HG02852 (cell line): ENCODE measurements around the gene ATAT1.
A peak's percentile ranks its signal among the peaks of the same experiment; 100 is the strongest.

Source experiments
- ATAC-seq: cut with Tn5 transposase; IDR thresholded peaks from one replicate; pipeline ENCODE4 v1.9.1; 2021; ENCODE audit warnings: mild to moderate bottlenecking, moderate library complexity; ENCODE audit not compliant: unreplicated experiment

Gene ATAT1

DNA sequence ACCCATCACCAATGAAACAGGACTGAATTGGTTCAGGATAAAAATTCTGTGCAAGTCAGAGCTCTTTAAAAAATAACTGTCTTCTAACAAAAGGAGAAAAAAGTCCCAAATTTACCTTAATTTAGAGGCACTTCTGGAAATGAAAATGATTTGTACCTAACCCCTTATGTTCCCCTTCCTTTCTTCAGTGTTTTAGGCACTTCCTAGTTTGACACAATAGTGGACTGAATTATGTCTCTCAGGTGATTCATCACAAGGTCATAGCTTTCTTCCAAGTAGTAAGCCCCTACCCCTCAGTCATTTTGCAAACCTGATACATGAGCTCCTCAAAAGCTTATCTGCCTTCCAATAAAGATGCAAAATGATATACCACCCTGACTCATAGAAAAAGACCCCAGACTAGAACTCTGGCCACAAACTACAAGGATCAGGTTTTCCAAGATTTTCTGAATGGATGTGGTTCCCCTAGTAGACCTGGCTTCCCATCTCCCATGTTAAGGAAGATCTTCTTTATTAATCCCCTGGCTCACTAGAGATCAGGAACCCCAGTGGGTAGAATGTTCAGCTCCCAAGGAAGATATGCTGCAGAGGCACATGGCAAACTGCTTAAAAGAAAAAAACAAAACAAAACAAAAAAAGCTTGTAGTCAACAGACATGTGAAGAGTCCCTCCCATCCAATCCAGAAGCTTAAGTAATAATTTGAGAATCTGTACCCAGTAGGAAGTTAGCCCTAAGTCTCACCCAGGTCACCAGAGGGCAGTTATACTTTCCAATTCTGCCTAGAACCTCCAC lies 13.2 kb upstream of the ATAT1 start:
- no peak for ATAC-seq

GRCh38 chr6:30614044-30614842 lies 12.4 kb upstream of the ATAT1 start:
- ATAC-seq: no peak

DNA sequence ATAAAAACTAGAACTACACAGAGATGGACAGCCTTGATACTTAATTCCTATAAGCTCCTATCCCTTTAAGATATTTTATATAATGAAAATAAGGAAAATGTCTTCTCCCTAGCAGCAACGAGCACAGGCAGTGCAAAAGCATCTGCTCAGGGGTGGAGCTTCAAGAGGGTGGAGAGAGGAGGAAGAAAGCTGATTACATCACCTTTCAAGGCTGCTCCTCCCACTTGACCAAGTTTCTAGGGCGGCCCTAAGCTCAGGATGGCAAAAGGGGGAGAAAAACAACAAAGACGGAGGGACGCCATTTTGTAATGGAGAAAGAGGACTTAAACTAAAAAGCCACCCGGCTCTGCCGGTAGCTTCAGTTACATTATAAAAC lies 11.8 kb upstream of the ATAT1 start:
- ATAC-seq: peak; percentile 47

- no peak for ATAC-seq
These were observed 11.3 kb upstream of the ATAT1 start for GRCh38 chr6:30615219-30615957.

GRCh38 chr6:30615958-30616810 lies 10.5 kb upstream of the ATAT1 start:
- no peak for ATAC-seq

- peak; percentile 79 for ATAC-seq
These were observed 9.7 kb upstream of the ATAT1 start, which contains the start of gene PPP1R10 for GRCh38 chr6:30616811-30617564. PPP1R10 (minus strand) TSS chr6:30617243; CDS start chr6:30609944, 7,299 bp downstream.

DNA sequence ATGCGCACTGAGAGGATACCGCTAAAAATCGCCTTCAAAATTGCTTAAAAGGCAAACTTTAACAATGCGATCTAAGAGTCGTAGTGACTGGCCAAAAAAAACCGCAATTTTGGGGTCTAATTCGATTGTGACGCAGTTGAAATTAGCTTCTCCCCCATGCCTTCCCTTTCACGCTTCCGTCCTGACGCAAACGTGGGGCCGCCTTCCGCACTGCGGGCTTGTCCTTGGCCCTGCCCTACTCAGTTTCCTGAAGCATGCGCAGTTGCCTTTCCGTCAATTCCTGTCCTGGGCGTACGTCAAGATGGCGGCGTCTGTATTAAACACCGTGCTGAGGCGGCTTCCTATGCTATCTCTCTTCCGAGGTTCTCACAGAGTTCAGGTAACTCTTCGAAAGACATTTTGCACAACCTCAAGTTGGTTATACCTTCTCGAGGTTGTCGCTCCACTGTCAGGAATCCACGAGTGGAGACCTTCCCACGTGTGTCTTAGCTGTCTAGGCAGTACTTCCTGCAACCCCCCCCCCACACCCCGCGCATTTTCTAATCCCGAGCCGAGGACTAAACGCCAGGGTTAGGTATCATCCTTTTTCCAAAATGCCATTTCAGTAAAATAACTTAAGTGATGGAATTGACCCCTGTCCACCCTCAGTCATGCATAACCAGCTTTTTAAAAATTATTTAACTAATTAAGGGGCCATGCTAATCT lies 9.0 kb upstream of the ATAT1 start, which contains the start of gene MRPS18B:
Gene MRPS18B (plus strand): TSS at position 276 of the 705 bp plus-strand sequence. CDS start 26 bp downstream, at position 302.
- ATAC-seq: peak; percentile 73

DNA sequence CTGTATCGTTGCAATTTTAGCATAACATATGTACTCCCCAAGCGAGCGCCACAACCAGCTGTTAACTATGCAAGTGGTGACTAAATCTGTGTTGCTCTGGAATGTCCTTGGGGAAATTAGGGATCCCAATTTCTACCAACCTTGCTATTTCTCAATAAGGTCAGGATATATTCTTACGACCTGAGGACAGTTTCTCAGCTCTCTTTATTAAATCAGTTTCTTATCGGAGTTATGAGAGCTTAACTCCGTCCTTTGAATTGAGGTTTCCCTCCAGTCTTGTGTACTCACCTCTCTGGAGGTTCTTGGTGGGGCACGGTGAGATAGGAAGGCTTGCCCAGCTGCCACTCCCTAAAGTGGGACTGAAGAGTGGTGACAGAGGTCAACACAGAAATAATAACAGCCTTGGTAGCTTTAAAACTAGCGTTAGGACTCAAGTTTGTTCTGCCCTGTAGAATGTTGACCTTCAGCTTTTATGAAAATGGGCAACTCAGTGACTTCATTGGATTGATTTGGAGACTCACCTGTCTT lies 8.3 kb upstream of the ATAT1 start:
- no peak for ATAC-seq

DNA sequence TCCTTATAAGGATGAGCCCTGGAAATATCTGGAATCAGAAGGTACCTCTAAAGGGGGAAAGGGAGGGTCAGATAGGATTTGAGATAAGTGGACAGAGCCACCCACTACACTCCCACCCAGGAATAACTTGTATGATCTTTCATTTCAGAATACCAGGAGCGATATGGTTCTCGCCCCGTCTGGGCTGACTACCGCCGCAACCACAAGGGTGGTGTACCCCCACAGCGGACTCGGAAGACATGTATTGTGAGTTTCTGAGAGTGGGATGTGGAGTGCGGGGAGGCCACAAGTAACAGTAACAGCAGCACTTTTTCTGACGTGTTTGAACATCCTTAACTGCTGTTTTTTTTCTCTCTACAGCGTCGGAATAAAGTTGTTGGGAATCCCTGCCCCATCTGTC lies 7.1 kb upstream of the ATAT1 start:
- no peak for ATAC-seq

GRCh38 chr6:30625511-30625910 lies 1.2 kb upstream of the ATAT1 start:
- no peak for ATAC-seq

GRCh38 chr6:30635834-30636233 lies 9.2 kb downstream of the ATAT1 start:
- no peak for ATAC-seq

DNA sequence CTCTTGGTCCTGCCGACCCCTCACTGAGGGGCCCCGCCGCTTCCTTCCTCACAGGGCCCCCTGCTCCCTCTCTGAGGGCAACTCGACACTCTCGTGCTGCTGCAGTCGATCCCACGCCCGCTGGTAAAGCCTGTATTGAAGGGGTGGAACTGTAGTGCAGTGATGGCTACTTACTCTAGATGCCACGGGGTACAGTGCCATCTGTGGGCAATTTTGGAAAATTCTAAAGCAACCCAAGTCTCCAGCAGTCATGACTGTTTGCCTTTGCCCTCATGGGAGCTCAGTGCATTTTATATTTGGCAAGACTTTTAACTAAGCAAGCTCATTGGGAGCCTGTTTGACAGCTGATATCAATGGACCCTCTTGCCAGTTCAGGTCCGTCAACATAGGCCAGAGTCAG lies 13.8 kb downstream of the ATAT1 start:
- no peak for ATAC-seq

- no peak for ATAC-seq
These were observed 14.4 kb downstream of the ATAT1 start for GRCh38 chr6:30641048-30641447.

- no peak for ATAC-seq
These were observed 17.0 kb downstream of the ATAT1 start for GRCh38 chr6:30643656-30644055.

- no peak for ATAC-seq
These were observed 18.1 kb downstream of the ATAT1 start for GRCh38 chr6:30644769-30645168.

GRCh38 chr6:30645989-30646388 lies 19.3 kb downstream of the ATAT1 start:
- no peak for ATAC-seq

- ATAC-seq: peak; percentile 47
These were observed 20.0 kb downstream of the ATAT1 start, which contains the start of gene C6orf136 for GRCh38 chr6:30646450-30647241. C6orf136 (plus strand) TSS chr6:30647133; CDS start chr6:30647232, 99 bp downstream.
